Mucosa of rectum (tissue), 2 donors: ENCODE data around the gene GNA15.
"Not testable (repeated sequence)": the region's sequence is repeated elsewhere in the genome, so short reads cannot be mapped to it uniquely, and the experiment has no call there.

Source experiments
- H3K27ac ChIP-seq, 2 donors: one replicate each; pipeline ENCODE4 v1.7.0; 2013; ENCODE audit warnings: inconsistent platforms in 2 of 2, low read depth in 2 of 2, low read length in 2 of 2
- H3K27me3 ChIP-seq, 2 donors: one replicate each; pipeline ENCODE4 v1.7.0; 2013; ENCODE audit warnings: low read length in 2 of 2; ENCODE audit not compliant: control insufficient read depth in 2 of 2, insufficient read depth in 2 of 2
- H3K36me3 ChIP-seq, 2 donors: one replicate each; pipeline ENCODE4 v1.7.0; 2013; ENCODE audit warnings: low read length in 2 of 2; ENCODE audit not compliant: control insufficient read depth in 2 of 2, insufficient read depth in 2 of 2
- H3K4me1 ChIP-seq, 2 donors: one replicate each; pipeline ENCODE4 v1.7.0; 2013; ENCODE audit warnings: low read length in 2 of 2, mild to moderate bottlenecking in 1 of 2; ENCODE audit not compliant: control insufficient read depth in 2 of 2, insufficient read depth in 2 of 2
- H3K4me3 ChIP-seq, 2 donors: one replicate each; pipeline ENCODE4 v1.7.0; 2013; ENCODE audit warnings: low read length in 2 of 2
- H3K9ac ChIP-seq, 2 donors: one replicate each; pipeline ENCODE4 v1.7.0; 2013; ENCODE audit warnings: low read length in 2 of 2, low read depth in 1 of 2, mild to moderate bottlenecking in 1 of 2
- H3K9me3 ChIP-seq, 2 donors: one replicate each; pipeline ENCODE4 v1.7.0; 2013; ENCODE audit warnings: low read length in 2 of 2; ENCODE audit not compliant: control insufficient read depth in 2 of 2
- donor health status: healthy.
- donor health status: Normal muscosa, but diverticular disease.

The GNA15 gene

DNA sequence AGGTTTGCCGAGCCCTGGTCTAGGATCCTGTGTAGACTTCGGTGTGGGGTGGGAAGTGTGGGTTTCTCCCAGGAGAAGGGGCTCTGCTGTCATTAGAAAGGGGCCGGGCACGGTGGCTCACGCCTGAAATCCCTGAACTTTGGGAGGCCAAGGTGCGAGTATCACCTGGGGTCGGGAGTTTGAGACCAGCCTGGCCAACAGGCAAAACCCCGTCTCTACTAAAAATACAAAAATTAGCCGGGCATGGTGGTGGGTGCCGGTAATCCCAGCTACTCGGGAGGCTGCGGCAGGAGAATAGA lies 55.9 kb downstream of the GNA15 start:
- H3K36me3 ChIP-seq, H3K27me3 ChIP-seq, H3K4me3 ChIP-seq, H3K9me3 ChIP-seq, H3K27ac ChIP-seq, H3K9ac ChIP-seq: not testable (repeated sequence)
- peaks cover 29 to 30% of the 10 kb centered on the region in 2 donors for H3K4me1 ChIP-seq

- H3K9ac ChIP-seq: no peak overlapping the region
- H3K4me1 ChIP-seq: peaks cover 25% of the 10 kb centered on the region in 2 donors
- H3K27ac ChIP-seq: no peak overlapping the region
- H3K9me3 ChIP-seq: no peaks in the 10 kb centered on the region
- H3K27me3 ChIP-seq: no peaks in the 10 kb centered on the region
- peaks cover 6 to 9% of the 10 kb centered on the region in 2 donors for H3K36me3 ChIP-seq
- H3K4me3 ChIP-seq: no peak overlapping the region
These were observed 56.4 kb downstream of the GNA15 start for GRCh38 chr19:3192228-3192635.

DNA sequence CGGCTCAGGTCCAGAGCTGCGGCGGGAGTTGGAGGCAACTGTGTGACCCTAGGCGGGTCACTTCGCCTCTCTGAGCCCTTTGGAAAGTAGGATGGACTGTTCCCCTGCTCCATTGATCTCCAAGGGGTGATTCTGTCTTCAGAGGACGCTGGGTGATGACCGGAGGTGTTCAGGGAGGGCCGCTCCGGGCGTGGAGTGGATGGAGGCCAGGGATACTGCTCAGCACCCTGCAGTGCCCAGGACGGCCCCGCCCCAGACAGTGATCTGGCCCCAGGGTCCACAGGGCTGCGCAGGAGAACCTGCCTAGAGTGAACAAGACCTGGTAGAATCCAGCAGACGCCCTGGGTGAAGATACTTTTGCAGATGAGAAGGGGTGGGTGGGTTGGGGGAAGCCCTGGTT lies 56.9 kb downstream of the GNA15 start:
- Histone ChIP-seq H3K36me3 (peaks cover 6 to 9% of the 10 kb centered on the region in 2 donors), H3K9ac (no peak overlapping the region), H3K27me3 (no peaks in the 10 kb centered on the region), H3K27ac (no peak overlapping the region), H3K9me3 (no peaks in the 10 kb centered on the region), H3K4me1 (peaks cover 20% of the 10 kb centered on the region in 2 donors), H3K4me3 (no peak overlapping the region)

- Histone ChIP-seq H3K36me3 (peaks cover 6 to 9% of the 10 kb centered on the region in 2 donors), H3K27me3 (no peaks in the 10 kb centered on the region), H3K27ac (no peak overlapping the region), H3K4me3 (no peak overlapping the region), H3K4me1 (peaks cover 12% of the 10 kb centered on the region in 2 donors), H3K9me3 (no peaks in the 10 kb centered on the region), H3K9ac (no peak overlapping the region)
These were observed 57.6 kb downstream of the GNA15 start for GRCh38 chr19:3193256-3194105.

DNA sequence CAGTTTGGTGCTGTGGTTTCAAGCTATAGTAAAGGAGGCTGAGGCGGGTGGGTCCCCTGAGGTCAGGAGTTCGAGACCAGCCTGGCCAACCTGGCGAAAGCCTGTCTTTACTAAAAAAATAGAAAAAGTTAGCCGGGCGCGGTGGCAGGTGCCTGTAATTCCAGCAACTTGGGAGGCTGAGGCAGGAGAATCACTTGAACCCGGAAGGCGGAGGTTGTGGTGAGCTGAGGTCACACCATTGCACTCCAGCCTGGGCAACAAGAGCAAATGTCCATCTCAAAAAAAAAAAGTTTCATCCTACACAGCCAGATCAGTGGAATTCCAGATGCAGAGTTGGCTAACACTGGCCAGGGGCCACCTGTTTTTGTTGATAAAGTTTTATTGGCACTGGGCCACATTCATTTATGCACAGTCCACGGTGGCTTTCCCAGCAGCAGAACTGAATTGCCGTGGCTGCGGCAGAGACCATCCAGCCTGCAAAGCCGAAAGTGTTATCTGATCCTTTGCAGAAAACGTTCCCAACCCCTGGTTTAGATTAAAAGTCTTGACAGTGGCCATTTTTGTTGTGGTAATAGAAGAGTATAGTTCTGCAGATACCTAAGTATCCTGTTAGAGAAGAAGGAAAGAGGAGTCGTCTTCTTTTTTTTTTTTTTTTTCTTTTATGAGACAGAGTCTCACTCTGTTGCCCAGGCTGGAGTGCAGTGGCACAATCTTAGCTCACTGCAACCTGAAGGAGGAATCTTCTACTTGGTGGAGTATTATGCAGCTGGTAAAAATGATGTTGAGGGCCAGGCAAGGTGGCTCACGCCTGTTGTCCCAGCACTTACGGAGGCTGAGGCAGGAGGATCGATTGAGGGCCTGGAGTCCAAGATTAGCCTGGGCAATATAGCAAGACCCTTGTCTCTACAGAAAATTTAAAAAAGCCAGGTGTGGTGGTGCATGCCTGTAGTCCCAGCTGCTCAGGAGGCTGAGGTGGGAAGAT lies 58.6 kb downstream of the GNA15 start:
- Histone ChIP-seq H3K4me1 (peaks cover 3 to 5% of the 10 kb centered on the region in 2 donors), H3K9me3 (no peaks in the 10 kb centered on the region), H3K9ac (no peak overlapping the region), H3K4me3 (no peak overlapping the region), H3K27ac (no peak overlapping the region), H3K27me3 (no peaks in the 10 kb centered on the region), H3K36me3 (peaks cover 9 to 11% of the 10 kb centered on the region in 2 donors)

DNA sequence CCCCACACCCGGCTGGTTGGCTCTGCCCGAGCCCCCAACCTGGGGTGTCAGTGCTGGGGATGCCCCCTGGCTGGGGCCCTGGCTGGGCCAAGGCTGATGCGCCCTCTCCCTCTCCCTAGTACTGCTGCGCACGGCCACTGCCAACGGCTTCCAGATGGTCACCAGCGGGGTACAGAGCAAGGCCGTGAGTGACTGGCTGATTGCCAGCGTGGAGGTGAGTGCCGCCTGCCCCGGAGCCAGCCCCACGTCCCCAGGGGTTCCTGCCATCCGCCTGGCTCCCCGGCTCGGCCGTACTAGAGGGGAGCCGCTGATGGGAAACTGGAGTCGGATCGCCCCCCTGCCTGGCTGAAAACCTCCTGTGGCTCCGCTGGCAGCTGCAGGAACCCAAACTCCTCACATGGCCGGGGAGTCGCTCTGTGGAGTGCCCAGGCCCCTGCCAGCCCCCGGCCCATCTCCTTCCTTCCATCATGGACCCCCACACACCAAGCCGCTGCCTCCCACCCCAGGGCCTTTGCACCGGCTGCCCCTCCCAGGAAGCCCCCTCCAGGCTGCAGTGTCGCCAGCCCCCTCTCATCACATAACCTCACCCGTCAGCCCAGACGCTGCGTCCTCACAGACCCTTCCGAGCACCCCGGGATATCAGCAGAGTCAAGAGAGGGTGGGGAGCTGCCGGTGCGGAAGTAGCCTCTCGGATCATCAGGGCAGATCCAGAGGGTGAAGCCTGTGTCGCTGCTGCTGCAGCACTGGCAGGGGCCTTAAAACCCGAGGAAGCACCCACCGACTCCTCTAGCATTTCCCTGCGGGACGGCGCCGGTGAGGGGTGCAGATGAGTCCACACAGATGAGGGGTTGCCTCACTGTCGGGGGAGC lies 60.5 kb downstream of the GNA15 start:
- no peaks in the 10 kb centered on the region for H3K4me1 ChIP-seq
- no peak overlapping the region for H3K4me3 ChIP-seq
- H3K36me3 ChIP-seq: peaks cover 11 to 12% of the 10 kb centered on the region in 2 donors
- H3K27me3 ChIP-seq: no peaks in the 10 kb centered on the region
- H3K9ac ChIP-seq: no peak overlapping the region
- H3K9me3 ChIP-seq: no peaks in the 10 kb centered on the region
- H3K27ac ChIP-seq: no peak overlapping the region

- Histone ChIP-seq H3K9me3 (no peaks in the 10 kb centered on the region), H3K4me3 (no peak overlapping the region), H3K36me3 (peaks cover 11 to 12% of the 10 kb centered on the region in 2 donors), H3K27me3 (no peaks in the 10 kb centered on the region), H3K4me1 (no peaks in the 10 kb centered on the region), H3K27ac (no peak overlapping the region), H3K9ac (no peak overlapping the region)
These were observed 61.0 kb downstream of the GNA15 start for GRCh38 chr19:3196933-3197205.

GRCh38 chr19:3198901-3199700 lies 63.3 kb downstream of the GNA15 start:
- Histone ChIP-seq H3K36me3 (peaks cover 11 to 14% of the 10 kb centered on the region in 2 donors), H3K9me3 (no peaks in the 10 kb centered on the region), H3K27ac (no peak overlapping the region), H3K4me3 (no peak overlapping the region), H3K27me3 (no peaks in the 10 kb centered on the region), H3K4me1 (no peaks in the 10 kb centered on the region), H3K9ac (no peak overlapping the region)

DNA sequence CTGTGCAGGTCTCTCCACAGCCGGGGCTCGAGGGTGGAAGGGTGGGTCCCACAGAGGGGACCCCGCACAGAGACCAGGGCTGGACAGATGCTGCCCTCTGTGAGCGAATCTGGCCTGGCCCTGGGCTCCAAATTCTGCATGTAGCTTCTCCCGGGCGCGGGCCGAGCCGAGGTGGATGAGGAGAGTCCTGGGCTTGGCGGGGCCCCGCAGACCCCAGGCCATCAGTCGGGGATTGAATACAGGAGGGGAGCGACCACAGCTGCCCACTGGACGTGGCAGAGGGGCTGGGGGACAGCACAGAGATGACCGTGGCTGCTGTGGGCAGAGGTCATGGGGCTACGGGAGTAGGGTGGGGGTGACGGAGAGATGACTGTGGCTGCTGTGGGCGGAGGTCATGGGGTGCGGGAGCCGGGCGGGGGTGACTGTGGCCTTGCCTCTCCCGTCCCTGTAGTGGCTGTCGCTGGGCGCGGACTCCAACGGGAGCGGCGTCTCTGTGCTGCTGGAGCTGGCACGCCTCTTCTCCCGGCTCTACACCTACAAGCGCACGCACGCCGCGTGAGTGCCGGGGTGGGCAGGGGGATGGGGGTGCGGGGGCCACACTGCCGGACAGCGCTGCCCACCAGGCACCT lies 65.4 kb downstream of the GNA15 start:
- Histone ChIP-seq H3K4me3 (no peak overlapping the region), H3K27me3 (no peaks in the 10 kb centered on the region), H3K36me3 (peaks cover 18 to 22% of the 10 kb centered on the region in 2 donors)

More for the DNA sequence above, 65.4 kb downstream of the GNA15 start:
- H3K9ac ChIP-seq: no peak overlapping the region
- H3K27ac ChIP-seq: no peak overlapping the region
- H3K9me3 ChIP-seq: no peaks in the 10 kb centered on the region
- no peaks in the 10 kb centered on the region for H3K4me1 ChIP-seq
